ENCODE measurements around the gene ABCA5. TPM values are rescaled to one million over a fixed set of nuclear protein-coding genes. Genes with fewer than 3 reads are reported as not detected.

The ABCA5 gene
- total RNA-seq, 3 donors from 2014 or later (not counting 1 experiment from before 2014, with no cell fraction given), result 52.1 to 84.5 (median 57.6) TPM

DNA sequence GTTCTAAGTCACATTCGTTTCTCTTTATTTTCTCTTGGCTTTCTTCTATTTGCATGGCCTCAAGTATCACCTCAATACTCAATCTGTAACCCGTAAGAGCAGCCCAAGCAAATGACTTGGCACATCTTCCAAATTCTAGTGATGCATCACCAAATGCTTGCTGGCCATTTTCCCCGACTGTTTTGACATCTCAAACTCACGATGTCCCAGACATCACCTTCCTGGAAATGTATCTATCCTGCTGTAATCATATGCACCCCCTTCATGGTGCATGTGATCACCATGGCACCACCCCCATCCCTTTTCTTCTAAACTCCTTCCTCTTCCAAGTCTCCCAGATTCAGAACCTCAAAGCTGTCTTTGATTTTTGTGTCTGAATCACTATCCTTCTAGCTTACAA lies 24.0 kb upstream of the ABCA5 start:
- no peaks in the 10 kb centered on the region for H3K9me3 Mint-ChIP-seq
- H3K36me3 Mint-ChIP-seq, result no peaks in the 10 kb centered on the region
- Histone ChIP-seq H3K9me3 (ENCODE audit: control insufficient read depth, insufficient read depth, low read length) (no peaks in the 10 kb centered on the region), H3K27me3 (ENCODE audit: control insufficient read depth, insufficient read depth, low read length) (no peaks in the 10 kb centered on the region), H3K4me1 (ENCODE audit: control insufficient read depth, insufficient read depth, low read length) (no peaks in the 10 kb centered on the region), H3K4me3 (ENCODE audit: low read length) (no peak overlapping the region), H3K27ac (ENCODE audit: low read length) (no peak overlapping the region), H3K36me3 (ENCODE audit: control insufficient read depth, insufficient read depth, low read length) (no peaks in the 10 kb centered on the region)
- WGBS (ENCODE audit: insufficient coverage), result 88% methylated on average over 4 of the region's 4 CpGs
- DNase-seq, result no peak
- intact Hi-C loops (cut with micrococcal nuclease), result no loop called here
- H3K4me1 Mint-ChIP-seq, result no peaks in the 10 kb centered on the region
- no peak overlapping the region for H3K4me3 Mint-ChIP-seq
- ATAC-seq, result no peak
- H3K27me3 Mint-ChIP-seq (ENCODE audit: low read depth in 2 of 2), result peaks cover 17 to 30% of the 10 kb centered on the region in 2 donors
- no peak overlapping the region for H3K27ac Mint-ChIP-seq
- no peak for TF ChIP-seq CTCF (IDR thresholded peaks at IDR 0.05)

GRCh38 chr17:69348429-69348828 lies 21.5 kb upstream of the ABCA5 start:
- TF ChIP-seq CTCF (IDR thresholded peaks at IDR 0.05), result no peak
- Mint-ChIP-seq H3K4me3 (no peak overlapping the region), H3K4me1 (no peaks in the 10 kb centered on the region), H3K27me3 (ENCODE audit: low read depth in 2 of 2) (peaks cover 17 to 42% of the 10 kb centered on the region in 2 donors), H3K36me3 (no peaks in the 10 kb centered on the region), H3K9me3 (no peaks in the 10 kb centered on the region), H3K27ac (no peak overlapping the region)
- intact Hi-C loops (cut with micrococcal nuclease), result loop anchor here (10.0 kb wide), 1 partner anchor 56 kb away; no protein-coding TSS in a partner anchor
- WGBS (ENCODE audit: insufficient coverage), result 78% methylated on average over 2 of the region's 2 CpGs
- H3K27me3 ChIP-seq (ENCODE audit: control insufficient read depth, insufficient read depth, low read length), result no peaks in the 10 kb centered on the region
- DNase-seq, result no peak
- no peak overlapping the region for H3K4me3 ChIP-seq (ENCODE audit: low read length)
- H3K9me3 ChIP-seq (ENCODE audit: control insufficient read depth, insufficient read depth, low read length), result no peaks in the 10 kb centered on the region
- no peak overlapping the region for H3K27ac ChIP-seq (ENCODE audit: low read length)
- H3K36me3 ChIP-seq (ENCODE audit: control insufficient read depth, insufficient read depth, low read length), result no peaks in the 10 kb centered on the region
- no peak for ATAC-seq
- no peaks in the 10 kb centered on the region for H3K4me1 ChIP-seq (ENCODE audit: control insufficient read depth, insufficient read depth, low read length)

DNA sequence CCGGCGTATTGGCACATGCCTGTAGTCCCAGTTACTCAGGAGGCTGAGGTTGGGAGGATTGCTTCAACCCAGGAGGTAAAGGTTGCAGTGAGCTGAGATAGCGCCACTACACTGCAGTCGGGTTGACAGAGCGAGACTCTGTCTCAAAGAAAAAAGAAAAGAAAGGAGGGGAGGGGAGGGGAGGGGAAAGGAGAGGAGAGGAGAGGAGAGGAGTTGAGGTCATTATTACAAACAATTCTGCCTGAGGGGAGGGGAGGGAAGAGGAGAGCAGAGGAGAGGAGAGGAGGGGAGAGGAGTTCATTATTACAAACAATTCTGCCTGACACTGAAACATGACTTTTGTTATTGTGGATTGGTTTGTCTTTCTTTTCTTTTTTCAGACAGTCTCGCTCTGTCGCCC lies 19.8 kb upstream of the ABCA5 start:
- H3K9me3 ChIP-seq (ENCODE audit: control insufficient read depth, insufficient read depth, low read length), result no peaks in the 10 kb centered on the region
- no peaks in the 10 kb centered on the region for H3K4me1 ChIP-seq (ENCODE audit: control insufficient read depth, insufficient read depth, low read length)
- H3K4me3 ChIP-seq (ENCODE audit: low read length), result no peak overlapping the region
- intact Hi-C loops (cut with micrococcal nuclease), result loop anchor here (10.0 kb wide), 1 partner anchor 58 kb away; no protein-coding TSS in a partner anchor
- no peaks in the 10 kb centered on the region for H3K36me3 ChIP-seq (ENCODE audit: control insufficient read depth, insufficient read depth, low read length)
- no peaks in the 10 kb centered on the region for H3K27me3 ChIP-seq (ENCODE audit: control insufficient read depth, insufficient read depth, low read length)
- H3K36me3 Mint-ChIP-seq, result no peaks in the 10 kb centered on the region
- ATAC-seq (no peak), DNase-seq (no peak)
- no peaks in the 10 kb centered on the region for H3K9me3 Mint-ChIP-seq
- no peak overlapping the region for H3K27ac Mint-ChIP-seq
- no peaks in the 10 kb centered on the region for H3K4me1 Mint-ChIP-seq
- TF ChIP-seq CTCF (IDR thresholded peaks at IDR 0.05), result no peak
- H3K4me3 Mint-ChIP-seq, result no peak overlapping the region
- no peak overlapping the region for H3K27ac ChIP-seq (ENCODE audit: low read length)
- 91% methylated on average over 7 of the region's 7 CpGs for WGBS (ENCODE audit: insufficient coverage)
- H3K27me3 Mint-ChIP-seq (ENCODE audit: low read depth in 2 of 2), result peaks cover 14 to 40% of the 10 kb centered on the region in 2 donors

DNA sequence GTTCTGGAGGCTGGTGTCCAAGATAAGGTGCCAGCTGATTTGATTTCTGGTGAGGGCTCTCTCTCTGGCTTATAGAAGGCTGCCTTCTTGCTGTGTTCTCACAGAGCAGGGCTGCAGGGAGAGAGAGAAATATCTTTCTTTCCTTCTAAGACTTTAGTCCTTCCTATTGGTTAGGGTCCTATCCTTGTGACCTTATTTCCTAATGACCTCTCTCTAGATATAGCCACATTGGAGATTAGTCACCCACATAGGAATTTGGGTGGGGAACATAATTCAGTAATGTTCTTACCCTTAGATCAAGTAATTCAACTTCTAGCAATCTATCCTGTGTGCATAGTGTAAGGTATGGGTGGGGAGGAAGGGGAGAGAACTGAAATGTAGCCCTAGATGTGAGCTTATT lies 18.0 kb upstream of the ABCA5 start:
- intact Hi-C loops (cut with micrococcal nuclease), result loop anchor here (10.0 kb wide), 1 partner anchor 60 kb away; no protein-coding TSS in a partner anchor
- no peaks in the 10 kb centered on the region for H3K4me1 Mint-ChIP-seq
- Histone ChIP-seq H3K4me1 (ENCODE audit: control insufficient read depth, insufficient read depth, low read length) (no peaks in the 10 kb centered on the region), H3K9me3 (ENCODE audit: control insufficient read depth, insufficient read depth, low read length) (no peaks in the 10 kb centered on the region), H3K27me3 (ENCODE audit: control insufficient read depth, insufficient read depth, low read length) (no peaks in the 10 kb centered on the region), H3K36me3 (ENCODE audit: control insufficient read depth, insufficient read depth, low read length) (no peaks in the 10 kb centered on the region), H3K27ac (ENCODE audit: low read length) (no peak overlapping the region), H3K4me3 (ENCODE audit: low read length) (no peak overlapping the region)
- no peak for ATAC-seq
- DNase-seq, result no peak
- TF ChIP-seq CTCF (IDR thresholded peaks at IDR 0.05), result no peak
- H3K36me3 Mint-ChIP-seq, result no peaks in the 10 kb centered on the region
- no peak overlapping the region for H3K27ac Mint-ChIP-seq
- H3K4me3 Mint-ChIP-seq, result no peak overlapping the region
- no peaks in the 10 kb centered on the region for H3K9me3 Mint-ChIP-seq
- peaks cover 12 to 36% of the 10 kb centered on the region in 2 donors for H3K27me3 Mint-ChIP-seq (ENCODE audit: low read depth in 2 of 2)

Data from natural killer cell (primary cell).